ENCODE measurements around the gene NDE1. TPM values are rescaled to one million over a fixed set of nuclear protein-coding genes. Genes with fewer than 3 reads are reported as not detected.

NDE1 gene
- total and polyA plus RNA-seq, 5 donors from 2014 or later, result 32.5 to 146 (median 43.1) TPM

DNA sequence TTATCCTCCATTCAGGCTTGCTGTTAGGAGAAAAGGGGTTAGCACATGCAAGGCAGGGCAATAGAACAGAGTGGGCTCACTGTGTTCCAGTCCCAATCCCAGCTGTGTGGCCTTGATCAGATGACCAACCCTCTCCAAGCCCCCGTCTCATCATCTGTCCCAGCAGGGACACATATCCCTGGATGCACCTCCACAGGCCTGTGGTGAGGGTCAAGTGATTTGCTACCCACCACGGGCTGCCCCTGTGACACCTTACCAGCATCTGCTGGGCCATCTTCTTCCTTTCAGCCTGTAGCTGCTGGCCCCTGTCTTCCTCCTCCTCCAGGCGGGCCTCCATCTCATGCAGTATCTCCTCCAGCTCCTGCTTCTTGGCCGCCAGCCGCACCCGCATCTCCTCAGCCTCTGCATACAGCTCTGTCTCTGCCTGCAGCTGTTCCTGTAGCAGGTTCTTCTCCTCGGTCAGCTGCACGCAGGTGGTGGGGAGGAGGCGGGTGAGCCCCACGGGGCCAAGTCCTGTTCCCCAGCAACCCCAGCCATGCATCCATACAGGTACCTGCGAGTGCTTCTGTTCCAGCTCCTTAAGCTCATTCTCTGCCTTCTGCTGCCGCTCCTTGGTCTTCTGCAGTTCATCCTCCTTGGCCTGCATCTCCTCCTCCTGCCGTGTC, 91.3 kb downstream of the NDE1 start:
- Histone ChIP-seq H3K4me3 (ENCODE audit: low read depth, low read length) (no peak overlapping the region), H3K27ac (ENCODE audit: insufficient read depth, low read length, poor library complexity, severe bottlenecking) (no peak overlapping the region), H3K9me3 (ENCODE audit: control insufficient read depth in 2 of 2, low read length in 2 of 2) (peaks cover 0 to 6% of the 10 kb centered on the region in 2 experiments), H3K4me1 (ENCODE audit: control insufficient read depth, insufficient read depth, low read length, poor library complexity, severe bottlenecking) (no peaks in the 10 kb centered on the region), H3K36me3 (ENCODE audit: control insufficient read depth, insufficient read depth, low read length) (peaks cover 8% of the 10 kb centered on the region), H3K27me3 (ENCODE audit: control insufficient read depth, insufficient read depth, low read length) (no peaks in the 10 kb centered on the region)
- ATAC-seq (ENCODE audit: low read depth in 2 of 2) (no peak), DNase-seq (no peak)
- Mint-ChIP-seq H3K27ac (no peak overlapping the region), H3K4me1 (no peaks in the 10 kb centered on the region), H3K36me3 (peaks cover 39% of the 10 kb centered on the region), H3K4me3 (peak overlapping the region in 1 of 4 donors; percentile 68), H3K9me3 (peaks cover 0 to 4% (median 0%) of the 10 kb centered on the region in 7 donors), H3K27me3 (no peaks in the 10 kb centered on the region)

DNA sequence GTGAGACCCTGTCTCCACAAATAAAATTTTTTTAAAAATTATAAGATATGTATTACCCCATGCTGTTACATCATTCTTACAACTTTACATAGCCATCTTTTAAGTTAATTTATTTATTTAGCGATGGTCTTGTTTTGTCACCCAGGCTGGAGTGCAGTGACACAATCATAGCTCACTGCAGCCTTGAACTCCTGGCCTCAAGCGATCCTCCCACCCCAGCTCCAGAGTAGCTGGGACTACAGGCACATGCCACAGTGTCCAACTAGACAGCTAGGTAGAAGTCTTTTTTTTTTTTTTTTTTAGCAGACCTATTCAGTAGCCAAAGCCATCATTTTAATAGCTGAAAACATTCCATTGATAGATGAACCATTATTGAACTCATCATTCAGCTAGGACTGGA, 92.7 kb downstream of the NDE1 start:
- Mint-ChIP-seq H3K4me1 (peaks cover 0 to 5% (median 0%) of the 10 kb centered on the region in 4 donors), H3K36me3 (peaks cover 36% of the 10 kb centered on the region), H3K9me3 (peaks cover 0 to 4% (median 0%) of the 10 kb centered on the region in 7 donors), H3K4me3 (no peak overlapping the region), H3K27ac (no peak overlapping the region), H3K27me3 (no peaks in the 10 kb centered on the region)
- DNase-seq (no peak), ATAC-seq (ENCODE audit: low read depth in 2 of 2) (no peak)
- no peaks in the 10 kb centered on the region for H3K4me1 ChIP-seq (ENCODE audit: control insufficient read depth, insufficient read depth, low read length, poor library complexity, severe bottlenecking)
- H3K36me3 ChIP-seq (ENCODE audit: control insufficient read depth, insufficient read depth, low read length), result peaks cover 8% of the 10 kb centered on the region
- peaks cover 0 to 6% of the 10 kb centered on the region in 2 experiments for H3K9me3 ChIP-seq (ENCODE audit: control insufficient read depth in 2 of 2, low read length in 2 of 2)
- H3K27ac ChIP-seq (ENCODE audit: insufficient read depth, low read length, poor library complexity, severe bottlenecking), result no peak overlapping the region
- H3K4me3 ChIP-seq (ENCODE audit: low read depth, low read length), result no peak overlapping the region
- H3K27me3 ChIP-seq (ENCODE audit: control insufficient read depth, insufficient read depth, low read length), result no peaks in the 10 kb centered on the region

DNA sequence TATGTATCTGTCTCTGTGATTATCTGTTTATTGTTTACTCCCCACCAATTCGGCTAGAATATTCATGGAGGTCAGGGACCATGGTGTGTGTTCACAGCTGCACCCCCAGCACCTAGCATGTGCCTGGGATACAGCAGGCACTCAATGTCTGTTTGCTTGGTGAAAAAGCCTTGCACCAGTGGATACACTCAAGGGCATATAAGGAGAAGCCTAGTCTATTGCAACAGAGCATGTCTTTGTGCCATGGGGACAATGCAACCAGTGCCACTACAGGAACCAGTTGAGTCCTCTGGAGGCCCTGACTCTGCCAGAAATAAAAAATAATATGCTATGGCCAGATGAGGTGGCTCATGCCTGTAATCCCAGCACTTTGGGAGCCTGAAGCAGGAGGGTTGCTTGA, 93.6 kb downstream of the NDE1 start:
- Histone ChIP-seq H3K9me3 (ENCODE audit: control insufficient read depth in 2 of 2, low read length in 2 of 2) (peaks cover 0 to 6% of the 10 kb centered on the region in 2 experiments), H3K27me3 (ENCODE audit: control insufficient read depth, insufficient read depth, low read length) (no peaks in the 10 kb centered on the region), H3K4me3 (ENCODE audit: low read depth, low read length) (no peak overlapping the region), H3K36me3 (ENCODE audit: control insufficient read depth, insufficient read depth, low read length) (peaks cover 8% of the 10 kb centered on the region), H3K4me1 (ENCODE audit: control insufficient read depth, insufficient read depth, low read length, poor library complexity, severe bottlenecking) (no peaks in the 10 kb centered on the region), H3K27ac (ENCODE audit: insufficient read depth, low read length, poor library complexity, severe bottlenecking) (no peak overlapping the region)
- no peak overlapping the region for H3K27ac Mint-ChIP-seq
- DNase-seq (no peak), ATAC-seq (ENCODE audit: low read depth in 2 of 2) (no peak)
- peaks cover 0 to 5% (median 1%) of the 10 kb centered on the region in 4 donors for H3K4me1 Mint-ChIP-seq
- H3K27me3 Mint-ChIP-seq, result no peaks in the 10 kb centered on the region
- peaks cover 38% of the 10 kb centered on the region for H3K36me3 Mint-ChIP-seq
- H3K4me3 Mint-ChIP-seq, result no peak overlapping the region
- H3K9me3 Mint-ChIP-seq, result peaks cover 0 to 4% (median 0%) of the 10 kb centered on the region in 7 donors

DNA sequence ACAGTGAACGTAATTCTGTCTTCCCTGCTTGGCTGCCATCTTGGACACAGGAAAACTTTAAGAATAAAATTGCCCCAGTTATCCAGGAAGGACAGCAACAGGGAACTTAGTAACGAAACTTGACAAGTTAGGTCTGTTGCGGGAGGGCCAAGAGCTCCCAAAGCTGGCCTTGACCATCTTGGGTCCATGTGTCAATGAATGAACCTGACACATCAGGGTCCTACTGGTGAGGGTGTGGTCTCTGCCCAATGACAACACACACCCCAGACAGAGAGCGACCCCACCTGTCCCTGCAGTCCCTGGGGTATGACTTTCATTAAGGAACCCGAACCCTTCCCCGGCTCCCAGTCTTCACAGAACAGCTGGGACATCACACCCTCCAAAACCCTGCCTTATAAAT, 96.3 kb downstream of the NDE1 start:
- peaks cover 0 to 4% (median 0%) of the 10 kb centered on the region in 7 donors for H3K9me3 Mint-ChIP-seq
- ATAC-seq (ENCODE audit: low read depth in 2 of 2) (no peak), DNase-seq (no peak)
- no peak overlapping the region for H3K27ac ChIP-seq (ENCODE audit: insufficient read depth, low read length, poor library complexity, severe bottlenecking)
- H3K36me3 Mint-ChIP-seq, result peaks cover 31% of the 10 kb centered on the region
- peaks cover under 1% of the 10 kb centered on the region for H3K36me3 ChIP-seq (ENCODE audit: control insufficient read depth, insufficient read depth, low read length)
- no peak overlapping the region for H3K4me3 ChIP-seq (ENCODE audit: low read depth, low read length)
- H3K27ac Mint-ChIP-seq, result no peak overlapping the region
- no peak overlapping the region for H3K4me3 Mint-ChIP-seq
- no peaks in the 10 kb centered on the region for H3K9me3 ChIP-seq (ENCODE audit: control insufficient read depth in 2 of 2, low read length in 2 of 2)
- no peaks in the 10 kb centered on the region for H3K4me1 ChIP-seq (ENCODE audit: control insufficient read depth, insufficient read depth, low read length, poor library complexity, severe bottlenecking)
- peaks cover 0 to 5% (median 1%) of the 10 kb centered on the region in 4 donors for H3K4me1 Mint-ChIP-seq
- no peaks in the 10 kb centered on the region for H3K27me3 Mint-ChIP-seq
- no peaks in the 10 kb centered on the region for H3K27me3 ChIP-seq (ENCODE audit: control insufficient read depth, insufficient read depth, low read length)

DNA sequence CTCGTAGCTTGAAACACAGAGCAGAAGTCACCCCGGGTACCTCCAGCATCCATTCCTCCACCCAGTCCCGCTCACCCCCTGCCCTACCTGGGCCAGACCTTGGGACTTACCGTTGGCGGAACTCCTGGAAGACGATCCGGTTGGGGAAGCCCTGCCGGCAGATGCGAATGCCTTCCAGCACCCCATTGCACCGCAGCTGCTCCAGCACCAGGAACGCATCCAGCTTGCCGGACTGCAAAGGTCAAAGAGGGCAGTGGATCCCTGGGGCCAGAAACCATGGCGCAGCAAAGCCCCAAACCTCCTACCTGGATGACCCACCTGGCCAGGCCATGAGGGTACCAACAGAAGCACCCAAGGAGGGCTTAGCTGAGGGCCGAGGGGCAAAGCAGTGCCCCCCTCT, 97.9 kb downstream of the NDE1 start:
- Mint-ChIP-seq H3K36me3 (peaks cover 19% of the 10 kb centered on the region), H3K27me3 (no peaks in the 10 kb centered on the region), H3K4me1 (peaks cover 0 to 5% (median 1%) of the 10 kb centered on the region in 4 donors), H3K9me3 (no peaks in the 10 kb centered on the region), H3K4me3 (no peak overlapping the region), H3K27ac (no peak overlapping the region)
- no peaks in the 10 kb centered on the region for H3K27me3 ChIP-seq (ENCODE audit: control insufficient read depth, insufficient read depth, low read length)
- H3K27ac ChIP-seq (ENCODE audit: insufficient read depth, low read length, poor library complexity, severe bottlenecking), result no peak overlapping the region
- ATAC-seq (ENCODE audit: low read depth in 2 of 2) (no peak), DNase-seq (no peak)
- H3K36me3 ChIP-seq (ENCODE audit: control insufficient read depth, insufficient read depth, low read length), result no peaks in the 10 kb centered on the region
- H3K9me3 ChIP-seq (ENCODE audit: control insufficient read depth in 2 of 2, low read length in 2 of 2), result no peaks in the 10 kb centered on the region
- no peak overlapping the region for H3K4me3 ChIP-seq (ENCODE audit: low read depth, low read length)
- H3K4me1 ChIP-seq (ENCODE audit: control insufficient read depth, insufficient read depth, low read length, poor library complexity, severe bottlenecking), result no peaks in the 10 kb centered on the region

DNA sequence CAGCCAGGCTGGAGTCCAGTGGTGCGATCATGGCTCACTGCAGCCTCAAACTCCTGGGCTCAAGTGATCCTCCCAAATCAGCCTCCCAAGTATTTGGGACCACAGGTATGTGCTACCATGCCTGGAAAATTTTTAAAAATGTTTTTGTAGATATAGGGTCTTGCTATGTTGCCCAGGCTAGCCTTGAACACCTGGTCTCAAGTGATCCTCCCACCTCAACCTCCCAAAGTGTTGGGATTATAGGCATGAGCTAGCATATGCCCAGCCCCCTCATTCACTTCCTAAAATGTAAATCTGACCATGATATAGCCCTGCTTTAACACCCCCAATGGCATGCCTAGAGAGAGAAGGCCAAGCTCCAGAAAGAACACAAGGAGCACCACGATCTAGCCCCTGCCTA, 98.6 kb downstream of the NDE1 start:
- H3K9me3 Mint-ChIP-seq, result no peaks in the 10 kb centered on the region
- Histone ChIP-seq H3K4me3 (ENCODE audit: low read depth, low read length) (no peak overlapping the region), H3K27ac (ENCODE audit: insufficient read depth, low read length, poor library complexity, severe bottlenecking) (no peak overlapping the region), H3K9me3 (ENCODE audit: control insufficient read depth in 2 of 2, low read length in 2 of 2) (no peaks in the 10 kb centered on the region), H3K4me1 (ENCODE audit: control insufficient read depth, insufficient read depth, low read length, poor library complexity, severe bottlenecking) (no peaks in the 10 kb centered on the region), H3K36me3 (ENCODE audit: control insufficient read depth, insufficient read depth, low read length) (no peaks in the 10 kb centered on the region), H3K27me3 (ENCODE audit: control insufficient read depth, insufficient read depth, low read length) (no peaks in the 10 kb centered on the region)
- no peaks in the 10 kb centered on the region for H3K27me3 Mint-ChIP-seq
- H3K36me3 Mint-ChIP-seq, result peaks cover 16% of the 10 kb centered on the region
- H3K4me3 Mint-ChIP-seq, result no peak overlapping the region
- no peak for ATAC-seq (ENCODE audit: low read depth in 2 of 2)
- no peak overlapping the region for H3K27ac Mint-ChIP-seq
- no peak for DNase-seq
- H3K4me1 Mint-ChIP-seq, result peaks cover 0 to 5% (median 1%) of the 10 kb centered on the region in 4 donors

DNA sequence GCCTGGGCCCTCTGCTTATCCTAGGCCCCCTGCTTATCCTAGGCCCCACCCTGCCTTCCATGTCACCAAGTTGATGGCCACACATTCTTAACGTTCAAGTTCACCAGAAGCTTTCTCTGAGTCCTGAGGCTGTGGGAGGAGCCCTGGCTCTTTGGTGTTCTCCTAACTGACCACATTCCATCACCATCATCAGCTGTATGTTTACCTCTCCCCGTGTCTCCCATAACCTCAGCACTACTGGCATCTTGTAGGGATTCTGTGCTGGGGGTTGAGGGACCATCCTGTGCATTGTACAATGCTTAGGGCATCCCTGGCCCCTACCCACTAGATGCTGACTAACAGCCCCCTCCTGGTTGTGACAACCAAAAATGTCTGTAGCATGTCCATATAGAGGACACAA, 99.3 kb downstream of the NDE1 start:
- Histone ChIP-seq H3K36me3 (ENCODE audit: control insufficient read depth, insufficient read depth, low read length) (no peaks in the 10 kb centered on the region), H3K27me3 (ENCODE audit: control insufficient read depth, insufficient read depth, low read length) (no peaks in the 10 kb centered on the region), H3K27ac (ENCODE audit: insufficient read depth, low read length, poor library complexity, severe bottlenecking) (no peak overlapping the region), H3K4me1 (ENCODE audit: control insufficient read depth, insufficient read depth, low read length, poor library complexity, severe bottlenecking) (no peaks in the 10 kb centered on the region), H3K4me3 (ENCODE audit: low read depth, low read length) (no peak overlapping the region), H3K9me3 (ENCODE audit: control insufficient read depth in 2 of 2, low read length in 2 of 2) (no peaks in the 10 kb centered on the region)
- H3K36me3 Mint-ChIP-seq, result peaks cover 14% of the 10 kb centered on the region
- no peak overlapping the region for H3K27ac Mint-ChIP-seq
- H3K4me3 Mint-ChIP-seq, result no peak overlapping the region
- no peak for DNase-seq
- ATAC-seq (ENCODE audit: low read depth in 2 of 2), result no peak
- no peaks in the 10 kb centered on the region for H3K9me3 Mint-ChIP-seq
- H3K4me1 Mint-ChIP-seq, result peaks cover 0 to 5% (median 1%) of the 10 kb centered on the region in 4 donors
- H3K27me3 Mint-ChIP-seq, result no peaks in the 10 kb centered on the region

DNA sequence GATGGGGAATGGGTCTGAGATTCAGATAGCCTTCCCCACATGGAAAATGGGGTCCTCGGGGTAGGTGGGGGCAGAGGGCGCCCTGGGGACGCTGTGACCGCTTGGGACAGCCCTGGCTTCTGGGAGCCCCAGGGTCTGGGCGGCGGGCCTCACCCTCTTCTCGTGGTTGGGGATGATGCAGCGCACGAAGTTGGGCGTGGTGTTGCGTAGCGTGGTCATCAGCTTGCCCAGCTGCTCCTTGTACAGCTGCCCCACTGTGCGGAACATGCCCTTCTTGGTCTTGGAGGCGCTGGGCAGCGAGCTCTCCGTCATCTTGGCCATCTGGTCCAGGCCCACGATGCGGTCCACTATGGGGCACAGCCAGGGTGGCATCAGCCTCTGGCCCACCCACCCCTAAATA, 99.9 kb downstream of the NDE1 start:
- Histone ChIP-seq H3K4me3 (ENCODE audit: low read depth, low read length) (no peak overlapping the region), H3K27me3 (ENCODE audit: control insufficient read depth, insufficient read depth, low read length) (no peaks in the 10 kb centered on the region), H3K4me1 (ENCODE audit: control insufficient read depth, insufficient read depth, low read length, poor library complexity, severe bottlenecking) (no peaks in the 10 kb centered on the region), H3K27ac (ENCODE audit: insufficient read depth, low read length, poor library complexity, severe bottlenecking) (no peak overlapping the region), H3K36me3 (ENCODE audit: control insufficient read depth, insufficient read depth, low read length) (no peaks in the 10 kb centered on the region), H3K9me3 (ENCODE audit: control insufficient read depth in 2 of 2, low read length in 2 of 2) (no peaks in the 10 kb centered on the region)
- Mint-ChIP-seq H3K36me3 (peaks cover 14% of the 10 kb centered on the region), H3K27me3 (no peaks in the 10 kb centered on the region), H3K4me1 (peaks cover 0 to 5% (median 1%) of the 10 kb centered on the region in 4 donors), H3K9me3 (no peaks in the 10 kb centered on the region), H3K4me3 (no peak overlapping the region), H3K27ac (no peak overlapping the region)
- DNase-seq (no peak), ATAC-seq (ENCODE audit: low read depth in 2 of 2) (no peak)
